H1 (cell line): ENCODE data around the gene SHPK. TPM values are rescaled to one million over a fixed set of nuclear protein-coding genes. Genes with fewer than 3 reads are reported as not detected.

Experiments used
- CTCF ChIA-PET: fragments of 300-600 bp; sonication (Branson Sonifier 250); formaldehyde crosslinking; loops from one replicate; lab custom pipeline; 2021; ENCODE audit not compliant: partially characterized antibody; lab: Charles Lee
- POLR2A ChIA-PET: fragments of 300-600 bp; sonication (Branson Sonifier 250); formaldehyde crosslinking; loops from one replicate; lab custom pipeline; 2021; ENCODE audit warnings: inconsistent platforms; ENCODE audit not compliant: partially characterized antibody; lab: Charles Lee
- DNase-seq, 2 experiments: peaks; one replicate each; pipeline versions ENCODE4 v3.0.0 to v3.0.0-alpha.2; 2010 to 2022; ENCODE audit warnings: low spot score in 2 of 2, low read depth in 1 of 2, mixed read lengths in 1 of 2
- FAIRE-seq: peaks from 2 replicates; lab custom pipeline; 2011; peaks lifted over from hg19 to GRCh38; lab: Jason Lieb, UNC
- H2AFZ ChIP-seq: 2 replicates; pipeline ENCODE4 v1.8.1; 2012; ENCODE audit warnings: low read length, inconsistent platforms
- H2AK5ac ChIP-seq: 2 replicates; pipeline ENCODE4 v1.6.1; 2013; ENCODE audit warnings: low read depth, low read length
- H2BK120ac ChIP-seq: replicated peaks from 2 replicates; pipeline ENCODE3; 2013; ENCODE audit warnings: low read depth, low read length, inconsistent platforms
- H2BK12ac ChIP-seq: 2 replicates; pipeline ENCODE4 v1.6.1; 2013; ENCODE audit warnings: low read depth, low read length
- H2BK15ac ChIP-seq: 2 replicates; pipeline ENCODE4 v1.6.1; 2013; ENCODE audit warnings: low read length
- H2BK20ac ChIP-seq: 2 replicates; pipeline ENCODE4 v1.6.1; 2013; ENCODE audit warnings: low read length
- H2BK5ac ChIP-seq: 2 replicates; pipeline ENCODE4 v1.6.1; 2013; ENCODE audit warnings: low read depth, low read length
- H3K14ac ChIP-seq: 2 replicates; pipeline ENCODE4 v1.6.1; 2013; ENCODE audit warnings: inconsistent platforms; ENCODE audit not compliant: insufficient read length
- H3K18ac ChIP-seq: 2 replicates; pipeline ENCODE4 v1.6.1; 2013; ENCODE audit warnings: low read length; ENCODE audit errors: extremely low read depth
- H3K23ac ChIP-seq: 2 replicates; pipeline ENCODE4 v1.6.1; 2013; ENCODE audit warnings: inconsistent platforms; ENCODE audit not compliant: insufficient read length
- H3K23me2 ChIP-seq: 2 replicates; pipeline ENCODE4 v1.6.1; 2013; ENCODE audit warnings: low read depth, low read length
- H3K27ac ChIP-seq: 2 replicates; pipeline ENCODE4 v1.6.1; 2011; ENCODE audit warnings: low read depth, low read length, inconsistent platforms
- H3K27me3 ChIP-seq, 4 experiments: replicated peaks in 1 of 4; 1 replicate in 1 of 4; 2 replicates in 3 of 4; pipeline versions ENCODE4 v1.6.1 to v1.8.1; 2011 to 2013; ENCODE audit warnings: low read length in 3 of 4, mild to moderate bottlenecking in 3 of 4, inconsistent platforms in 2 of 4, mixed read lengths in 2 of 4, moderate library complexity in 1 of 4; ENCODE audit not compliant: control insufficient read depth in 3 of 4, insufficient read depth in 3 of 4; ENCODE audit errors: extremely low read depth in 1 of 4
- H3K36me3 ChIP-seq, 4 experiments: 2 replicates each; pipeline versions ENCODE4 v1.6.1 to v1.8.1; 2011 to 2013; ENCODE audit warnings: mild to moderate bottlenecking in 4 of 4, low read length in 3 of 4, moderate library complexity in 2 of 4, control low read depth in 1 of 4, inconsistent platforms in 1 of 4; ENCODE audit not compliant: insufficient read depth in 4 of 4, control insufficient read depth in 2 of 4
- H3K4ac ChIP-seq: replicated peaks from 2 replicates; pipeline ENCODE3; 2013; ENCODE audit warnings: low read length, low read depth, mixed read lengths, inconsistent platforms; ENCODE audit not compliant: insufficient read length
- H3K4me1 ChIP-seq, 4 experiments: replicated peaks in 1 of 4; 1 replicate in 1 of 4; 2 replicates in 3 of 4; pipeline versions ENCODE4 v1.6.1 to v1.8.1; 2011 to 2013; ENCODE audit warnings: low read length in 3 of 4, inconsistent platforms in 2 of 4, mixed read lengths in 1 of 4; ENCODE audit not compliant: insufficient read depth in 4 of 4, control insufficient read depth in 3 of 4
- H3K4me2 ChIP-seq, 2 experiments: 2 replicates each; pipeline versions ENCODE4 v1.6.1 to v1.8.1; 2011 to 2013; ENCODE audit warnings: low read depth in 2 of 2, low read length in 2 of 2, control low read depth in 1 of 2, inconsistent platforms in 1 of 2, mild to moderate bottlenecking in 1 of 2; ENCODE audit not compliant: insufficient read depth in 1 of 2
- H3K4me3 ChIP-seq, 4 experiments: fragments of 200-600, 300-600 bp in 1 of 4; sonication (generic), shearing (Covaris generic), sonication (Bioruptor Twin) in 1 of 4; 2 replicates each; pipeline versions ENCODE4 v1.5.1 to v1.8.1; 2011 to 2016; ENCODE audit warnings: low read length in 4 of 4, low read depth in 3 of 4, control low read depth in 2 of 4, inconsistent platforms in 2 of 4, mild to moderate bottlenecking in 2 of 4, mixed read lengths in 1 of 4, moderate library complexity in 1 of 4; ENCODE audit not compliant: insufficient read depth in 2 of 4; ENCODE audit errors: extremely low read depth in 1 of 4
- H3K56ac ChIP-seq: replicated peaks from 2 replicates; pipeline ENCODE3; 2013; ENCODE audit warnings: low read depth, mild to moderate bottlenecking, mixed read lengths, low read length, inconsistent platforms; ENCODE audit not compliant: insufficient read length
- H3K79me1 ChIP-seq: 2 replicates; pipeline ENCODE4 v1.6.1; 2013; ENCODE audit warnings: low read depth, low read length, control low read depth
- H3K79me2 ChIP-seq, 2 experiments: 2 replicates each; pipeline versions ENCODE4 v1.6.1 to v1.8.1; 2012 to 2013; ENCODE audit warnings: low read length in 2 of 2, mild to moderate bottlenecking in 2 of 2, inconsistent platforms in 1 of 2; ENCODE audit not compliant: insufficient read depth in 2 of 2, control insufficient read depth in 1 of 2
- H3K9ac ChIP-seq, 4 experiments: replicated peaks in 1 of 4; 1 replicate in 1 of 4; 2 replicates in 3 of 4; pipeline versions ENCODE4 v1.6.1 to v1.8.1; 2011 to 2013; ENCODE audit warnings: low read depth in 3 of 4, low read length in 3 of 4, control low read depth in 2 of 4, mild to moderate bottlenecking in 2 of 4, moderate library complexity in 2 of 4, inconsistent platforms in 1 of 4; ENCODE audit errors: extremely low read depth in 1 of 4
- H3K9me3 ChIP-seq, 2 experiments: 2 replicates each; pipeline versions ENCODE4 v1.6.1 to v1.8.1; 2012 to 2013; ENCODE audit warnings: mild to moderate bottlenecking in 2 of 2, moderate library complexity in 2 of 2, control low read depth in 1 of 2, inconsistent platforms in 1 of 2, low read depth in 1 of 2, low read length in 1 of 2, mixed read lengths in 1 of 2; ENCODE audit not compliant: insufficient read depth in 2 of 2
- H4K20me1 ChIP-seq, 2 experiments: replicated peaks in 1 of 2; 2 replicates each; pipeline versions ENCODE3 to v1.8.1; 2011 to 2013; ENCODE audit warnings: inconsistent platforms in 2 of 2, low read length in 2 of 2, mild to moderate bottlenecking in 1 of 2; ENCODE audit not compliant: insufficient read depth in 2 of 2, control insufficient read depth in 1 of 2
- H4K5ac ChIP-seq: 2 replicates; pipeline ENCODE4 v1.6.1; 2013; ENCODE audit warnings: low read length, low read depth, mixed read lengths, inconsistent platforms; ENCODE audit not compliant: insufficient read length
- H4K8ac ChIP-seq: 2 replicates; pipeline ENCODE4 v1.8.0; 2013; ENCODE audit warnings: mild to moderate bottlenecking, moderate library complexity, low read length, inconsistent platforms; ENCODE audit not compliant: insufficient read depth; ENCODE audit errors: extremely low read depth
- H4K91ac ChIP-seq: replicated peaks from 2 replicates; pipeline ENCODE3; 2013; ENCODE audit warnings: low read length, mixed read lengths, inconsistent platforms; ENCODE audit not compliant: insufficient read length
- WGBS, 2 experiments: shearing (Covaris generic) in 1 of 2; methylation state at CpG; one replicate each; pipeline versions ENCODE4 v1.1.6 to v1.1.7; 2013 to 2015; ENCODE audit warnings: low lambda C conversion rate in 2 of 2, mixed read lengths in 2 of 2, inconsistent platforms in 1 of 2, low coverage in 1 of 2, missing lambda C conversion rate in 1 of 2; ENCODE audit not compliant: insufficient replicate concordance in 2 of 2, insufficient coverage in 1 of 2, insufficient read length in 1 of 2; ENCODE audit errors: extremely low coverage in 1 of 2, missing lambda C conversion rate in 1 of 2; 5-methylcytosine and 5-hydroxymethylcytosine counted together
- polyA plus RNA-seq, 7 experiments: library from polyadenylated mRNA; depleted of rRNA in 3 of 7; stranded (reverse) in 5 of 7; unstranded in 2 of 7; fragments of >200 nt in 5 of 7; fragments of 200-250 nt in 2 of 7; gene quantifications; 1 replicate in 5 of 7; 2 replicates in 1 of 7; 4 replicates in 1 of 7; pipeline versions ENCODE4 v1.2.1 to v1.2.3, GENCODE V29; 2011 to 2013; ENCODE audit warnings: missing spikeins in 2 of 7, mixed read lengths in 2 of 7
- total RNA-seq: library from RNA; stranded (reverse); fragmentation: NEBNext Ultra II Directional; extraction: Animal tissue kit (Norgen Biotek cat#: 25700); gene quantifications from 2 replicates; pipeline ENCODE4 v1.2.1, GENCODE V29; 2021

The SHPK gene
- total and polyA plus RNA-seq, 2 of the 8 experiments (the other 6 are each of a cell fraction or from before 2014, with no cell fraction given), result 28.6 to 36.7 TPM

- H3K9ac ChIP-seq, result no peak overlapping the region
- no peaks in the 10 kb centered on the region for H3K79me1 ChIP-seq
- no peak overlapping the region for H3K23ac ChIP-seq
- H2BK15ac ChIP-seq, result no peak overlapping the region
- no peak overlapping the region for H4K8ac ChIP-seq
- DNase-seq (no peak), FAIRE-seq (no peak)
- H3K36me3 ChIP-seq, result peaks cover 0 to 3% (median 3%) of the 10 kb centered on the region in 4 experiments; a peak in 4 of 8 replicates
- H3K4me2 ChIP-seq, result no peak overlapping the region
- no peaks in the 10 kb centered on the region for H3K23me2 ChIP-seq
- no peak overlapping the region for H4K5ac ChIP-seq
- H3K14ac ChIP-seq, result no peak overlapping the region
- H4K20me1 ChIP-seq, result no peaks in the 10 kb centered on the region
- H2BK5ac ChIP-seq, result no peak overlapping the region
- no peak overlapping the region for H3K4ac ChIP-seq
- H3K18ac ChIP-seq, result no peak overlapping the region
- no peaks in the 10 kb centered on the region for H3K27me3 ChIP-seq
- ChIA-PET CTCF (interaction anchor here (0.8 kb wide), 1 partner anchor 12 kb away, joined by 3 read pairs; no protein-coding TSS in a partner anchor), POLR2A (interaction anchor here (1.4 to 1.5 kb wide), 2 partner anchors 11 to 35 kb away, joined by 3 to 6 read pairs; no protein-coding TSS in a partner anchor)
- no peaks in the 10 kb centered on the region for H3K79me2 ChIP-seq
- no peak overlapping the region for H3K4me3 ChIP-seq
- no peaks in the 10 kb centered on the region; a peak in 1 of 7 replicates for H3K4me1 ChIP-seq
- H2AFZ ChIP-seq, result no peak overlapping the region
- no peak overlapping the region for H3K56ac ChIP-seq
- no peak overlapping the region for H3K27ac ChIP-seq
- H3K9me3 ChIP-seq, result no peaks in the 10 kb centered on the region
- no peak overlapping the region for H2AK5ac ChIP-seq
- no peak overlapping the region for H4K91ac ChIP-seq
- no peak overlapping the region for H2BK20ac ChIP-seq
- no peak overlapping the region for H2BK12ac ChIP-seq
- no peak overlapping the region for H2BK120ac ChIP-seq
- 93% methylated on average over 15 of the region's 15 CpGs; no CpG with 5 or more reads in 1 of the 2 experiments for WGBS, 2 experiments
Observed at GRCh38 chr17:3590768-3591167, 45.3 kb downstream of the SHPK start.
